ENCODE data around the gene YPEL1. TPM values are rescaled to one million over a fixed set of nuclear protein-coding genes. Genes with fewer than 3 reads are reported as not detected.

The YPEL1 gene
- total and polyA plus RNA-seq, 2 of the 8 experiments (the other 6 are each of a cell fraction or from before 2014, with no cell fraction given): 6.0 to 6.7 TPM

- no peak for TF ChIP-seq CHD7 (IDR thresholded peaks at IDR 0.05; ENCODE audit: insufficient replicate concordance, low read length)
- no peak for TF ChIP-seq BCL11A (IDR thresholded peaks at IDR 0.05; ENCODE audit: low read depth in 2 of 2, low read length in 2 of 2)
- TF ChIP-seq KDM4A (IDR thresholded peaks at IDR 0.05; ENCODE audit: low read depth, low read length, severe bottlenecking): no peak
- TF ChIP-seq BACH1 (IDR thresholded peaks at IDR 0.05; ENCODE audit: low read length): no peak
- TF ChIP-seq EP300 (IDR thresholded peaks at IDR 0.05; ENCODE audit: borderline replicate concordance in 1 of 2, low read depth in 2 of 2, low read length in 2 of 2): no peak
- no peak for TF ChIP-seq NANOG (IDR thresholded peaks at IDR 0.05; ENCODE audit: insufficient read depth, low read depth, low read length, poor library complexity, severe bottlenecking)
- TF ChIP-seq CTCF (IDR thresholded peaks at IDR 0.05; ENCODE audit: control extremely low read depth in 1 of 3, insufficient read depth in 1 of 3, low read depth in 1 of 3, low read length in 3 of 3): no peak
- no peak for TF ChIP-seq KDM1A (IDR thresholded peaks at IDR 0.05; ENCODE audit: borderline replicate concordance, low read length)
These were observed 73.6 kb downstream of the YPEL1 start (continued) for GRCh38 chr22:21661991-21662390.

Measured in H1 (cell line).